ENCODE measurements around the gene RGL4.
A peak's percentile ranks its signal among the peaks of the same experiment; 100 is the strongest.

Gene RGL4

DNA sequence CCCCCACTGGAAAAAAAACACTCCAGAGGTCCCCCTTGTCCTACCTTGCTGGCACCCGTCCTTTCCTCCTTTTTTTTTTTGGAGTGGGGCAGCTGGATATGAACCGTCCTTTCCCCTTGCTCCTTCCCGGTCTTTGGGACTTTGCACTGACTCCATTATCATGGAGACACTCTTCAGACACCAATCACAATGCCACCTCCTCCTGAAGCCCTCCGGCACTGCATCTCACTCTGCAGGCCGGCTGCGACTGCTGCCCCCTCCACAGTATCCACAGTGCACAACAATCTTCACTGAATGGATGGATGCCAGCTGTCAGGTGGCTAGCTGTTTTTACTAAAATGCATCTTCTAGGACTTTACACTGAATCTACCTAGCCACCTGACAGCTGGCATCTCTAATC lies 12.7 kb upstream of the RGL4 start:
- no peaks in the 10 kb centered on the region for H3K27me3 ChIP-seq
- H3K36me3 ChIP-seq: peaks cover 4 to 52% (median 28%) of the 10 kb centered on the region in 3 donors
- no peak overlapping the region for H3K4me3 ChIP-seq
- TF ChIP-seq, protein P1, sequence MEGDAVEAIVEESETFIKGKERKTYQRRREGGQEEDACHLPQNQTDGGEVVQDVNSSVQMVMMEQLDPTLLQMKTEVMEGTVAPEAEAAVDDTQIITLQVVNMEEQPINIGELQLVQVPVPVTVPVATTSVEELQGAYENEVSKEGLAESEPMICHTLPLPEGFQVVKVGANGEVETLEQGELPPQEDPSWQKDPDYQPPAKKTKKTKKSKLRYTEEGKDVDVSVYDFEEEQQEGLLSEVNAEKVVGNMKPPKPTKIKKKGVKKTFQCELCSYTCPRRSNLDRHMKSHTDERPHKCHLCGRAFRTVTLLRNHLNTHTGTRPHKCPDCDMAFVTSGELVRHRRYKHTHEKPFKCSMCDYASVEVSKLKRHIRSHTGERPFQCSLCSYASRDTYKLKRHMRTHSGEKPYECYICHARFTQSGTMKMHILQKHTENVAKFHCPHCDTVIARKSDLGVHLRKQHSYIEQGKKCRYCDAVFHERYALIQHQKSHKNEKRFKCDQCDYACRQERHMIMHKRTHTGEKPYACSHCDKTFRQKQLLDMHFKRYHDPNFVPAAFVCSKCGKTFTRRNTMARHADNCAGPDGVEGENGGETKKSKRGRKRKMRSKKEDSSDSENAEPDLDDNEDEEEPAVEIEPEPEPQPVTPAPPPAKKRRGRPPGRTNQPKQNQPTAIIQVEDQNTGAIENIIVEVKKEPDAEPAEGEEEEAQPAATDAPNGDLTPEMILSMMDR (IDR thresholded peaks at IDR 0.05): no peak
- intact Hi-C loops (cut with DNase I; ENCODE audit: low total_unique reads): no loop called here
- peak; percentile 2 to 20 for DNase-seq
- no peaks in the 10 kb centered on the region for H3K4me1 ChIP-seq
- H3K27ac ChIP-seq: no peak overlapping the region
- no peaks in the 10 kb centered on the region for H3K9me3 ChIP-seq

DNA sequence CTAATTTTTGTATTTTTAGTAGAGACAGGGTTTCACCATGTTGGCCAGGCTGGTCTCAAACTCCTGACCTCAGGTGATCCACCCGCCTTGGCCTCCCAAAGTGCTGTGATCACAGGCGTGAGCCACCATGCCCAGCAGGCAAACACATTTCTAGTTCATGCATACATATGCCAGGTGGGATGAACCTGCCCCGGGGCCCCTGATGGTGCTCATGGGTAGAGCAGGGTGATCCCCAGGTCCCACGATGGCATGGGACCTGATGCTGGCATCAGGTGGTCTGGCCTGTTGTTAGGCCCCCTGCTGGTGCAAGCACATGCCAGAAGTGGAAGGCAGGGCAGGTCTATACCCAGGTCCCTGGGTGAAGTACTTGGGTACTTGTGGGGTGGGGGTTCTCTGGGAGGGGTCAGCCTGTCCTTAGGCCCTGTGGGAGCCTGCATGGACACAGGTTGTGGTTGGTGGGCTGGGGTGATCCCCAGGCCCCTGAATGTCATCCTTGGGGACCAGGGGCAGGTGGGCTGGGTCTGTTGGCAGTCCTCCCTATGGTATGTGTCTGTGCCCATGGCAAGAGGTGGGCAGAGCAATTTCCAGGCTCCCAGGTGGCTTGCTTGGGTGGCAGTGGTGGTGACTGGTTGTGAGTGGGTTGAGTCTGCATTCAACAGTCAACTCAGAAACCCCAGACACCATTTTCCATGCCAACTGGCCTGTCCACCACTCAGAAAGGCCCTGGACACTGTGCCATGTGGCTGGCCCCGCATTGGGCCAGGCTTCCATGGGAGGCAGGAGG lies 9.6 kb upstream of the RGL4 start:
- Histone ChIP-seq H3K27me3 (no peaks in the 10 kb centered on the region), H3K27ac (no peak overlapping the region), H3K36me3 (peaks cover 5 to 63% (median 32%) of the 10 kb centered on the region in 3 donors), H3K9me3 (no peaks in the 10 kb centered on the region), H3K4me1 (no peaks in the 10 kb centered on the region), H3K4me3 (no peak overlapping the region)
- peak in 1 of 2 donors; percentile 57 for DNase-seq
- intact Hi-C loops (cut with DNase I; ENCODE audit: low total_unique reads): no loop called here
- TF ChIP-seq, protein P1 (IDR thresholded peaks at IDR 0.05): no peak

DNA sequence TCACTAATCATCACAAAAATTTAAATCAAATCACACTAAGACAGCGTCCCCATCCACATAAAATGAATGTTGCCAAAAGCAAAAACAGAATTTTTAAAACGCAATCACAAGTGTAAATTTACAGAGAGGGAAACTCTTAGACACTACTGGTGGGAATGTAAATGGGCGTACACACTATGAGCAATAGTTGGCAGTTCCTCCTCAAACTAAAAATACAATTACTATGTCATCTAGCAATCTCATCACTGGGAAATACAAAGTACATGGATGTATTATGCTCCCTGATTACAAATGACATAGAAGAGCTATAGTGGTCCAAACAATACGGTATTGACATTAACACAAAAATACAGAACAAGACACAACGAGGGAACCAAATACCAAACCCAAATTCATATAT lies 8.7 kb upstream of the RGL4 start:
- Histone ChIP-seq H3K4me3 (no peak overlapping the region), H3K4me1 (no peaks in the 10 kb centered on the region), H3K9me3 (no peaks in the 10 kb centered on the region), H3K27me3 (no peaks in the 10 kb centered on the region), H3K27ac (no peak overlapping the region), H3K36me3 (peaks cover 5 to 58% (median 32%) of the 10 kb centered on the region in 3 donors)
- intact Hi-C loops (cut with DNase I; ENCODE audit: low total_unique reads): no loop called here
- no peak for DNase-seq
- TF ChIP-seq, protein P1 (IDR thresholded peaks at IDR 0.05): no peak

DNA sequence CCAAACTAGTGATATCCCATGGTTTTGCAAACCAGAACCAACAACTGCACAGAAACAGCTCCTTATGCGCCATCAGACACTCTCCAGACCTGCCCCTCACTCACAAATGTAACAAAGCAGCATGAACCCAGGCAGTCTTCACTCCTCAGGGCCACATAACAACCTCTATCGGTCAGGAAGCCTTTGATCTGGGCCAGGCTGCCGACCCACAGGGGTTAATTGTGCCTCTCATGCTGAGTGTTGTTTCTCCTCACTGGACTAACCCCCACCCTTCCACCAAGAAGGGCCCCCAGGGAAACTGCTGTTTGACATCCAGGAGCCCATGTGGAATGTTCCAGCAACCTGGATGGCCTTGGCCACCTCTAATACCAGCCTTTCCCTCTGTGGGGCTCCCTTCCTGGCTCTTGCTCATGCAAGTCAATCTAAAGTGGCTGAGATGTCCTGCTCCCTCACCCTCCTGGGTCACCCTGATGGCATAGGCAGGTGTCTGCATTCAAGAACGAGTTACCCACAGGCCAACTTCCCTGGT lies 7.9 kb upstream of the RGL4 start:
- H3K4me1 ChIP-seq: no peaks in the 10 kb centered on the region
- H3K27me3 ChIP-seq: no peaks in the 10 kb centered on the region
- no peak overlapping the region for H3K4me3 ChIP-seq
- no peak overlapping the region for H3K27ac ChIP-seq
- DNase-seq: peak in 1 of 2 donors; percentile 34
- TF ChIP-seq, protein P1 (IDR thresholded peaks at IDR 0.05): no peak
- no peaks in the 10 kb centered on the region for H3K9me3 ChIP-seq
- H3K36me3 ChIP-seq: peaks cover 5 to 50% (median 32%) of the 10 kb centered on the region in 3 donors
- intact Hi-C loops (cut with DNase I; ENCODE audit: low total_unique reads): no loop called here

DNA sequence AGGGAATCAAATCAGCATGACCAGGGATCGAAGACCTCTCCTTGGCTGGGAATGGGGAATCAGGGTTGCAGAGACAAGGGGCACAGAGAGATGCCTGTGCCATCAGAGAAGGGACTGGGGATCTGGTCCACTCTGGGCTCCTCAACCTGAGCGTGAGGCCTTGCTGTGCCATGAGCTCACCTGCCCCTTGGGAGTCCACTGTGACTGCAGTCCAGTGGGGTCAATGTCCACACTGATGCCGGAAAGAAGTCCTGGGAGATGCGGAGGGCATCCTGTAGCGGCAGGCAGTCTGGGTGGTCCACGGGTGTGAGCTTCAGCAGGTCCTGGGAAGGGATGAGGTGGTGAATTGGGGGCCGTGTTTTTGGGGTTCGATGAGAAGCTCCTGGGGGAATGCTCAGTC lies 7.3 kb upstream of the RGL4 start:
- intact Hi-C loops (cut with DNase I; ENCODE audit: low total_unique reads): no loop called here
- H3K4me3 ChIP-seq: no peak overlapping the region
- H3K27me3 ChIP-seq: no peaks in the 10 kb centered on the region
- no peaks in the 10 kb centered on the region for H3K4me1 ChIP-seq
- H3K36me3 ChIP-seq: peaks cover 5 to 49% (median 32%) of the 10 kb centered on the region in 3 donors
- TF ChIP-seq, protein P1 (IDR thresholded peaks at IDR 0.05): no peak
- no peaks in the 10 kb centered on the region for H3K9me3 ChIP-seq
- DNase-seq: no peak
- H3K27ac ChIP-seq: no peak overlapping the region
